PC-3 (cell line): ENCODE data around the gene NR2F6.

Experiments
- CTCF ChIP-seq: fragments of 300-600 bp; sonication (generic); conservative IDR thresholded peaks from 2 replicates; pipeline ENCODE4 v1.5.1; 2017; ENCODE audit warnings: antibody characterized with exemption, low read depth, mild to moderate bottlenecking, low read length
- EZH2 ChIP-seq: fragments of 300-600 bp; sonication (generic); IDR thresholded peaks from one replicate; pipeline ENCODE4 v1.6.1; 2017; ENCODE audit warnings: antibody characterized with exemption, mild to moderate bottlenecking, low read length; ENCODE audit not compliant: unreplicated experiment
- EZH2phosphoT487 ChIP-seq: fragments of 300-600 bp; sonication (generic); IDR thresholded peaks from 2 replicates; pipeline ENCODE4 v1.6.1; 2018; ENCODE audit warnings: mild to moderate bottlenecking, antibody characterized with exemption, low read length, borderline replicate concordance

GRCh38 chr19:17281391-17282304 is 35.9 kb upstream of the NR2F6 start, which contains the start of gene ANKLE1:
- no peak for TF ChIP-seq EZH2
- TF ChIP-seq CTCF = no peak
- TF ChIP-seq EZH2phosphoT487 = no peak
